Lower leg skin (tissue), 3 donors: ENCODE measurements around the gene APBB2.

ENCODE experiments used
- CTCF ChIP-seq, 3 donors: fragments of 450-650 bp; IDR thresholded peaks; one replicate each; pipeline ENCODE4 v1.5.1; 2016; ENCODE audit warnings: antibody characterized with exemption in 3 of 3, mild to moderate bottlenecking in 3 of 3, moderate library complexity in 2 of 3
- POLR2A ChIP-seq, 2 donors: fragments of 450-650 bp; IDR thresholded peaks; one replicate each; pipeline ENCODE4 v1.6.1; 2016 to 2017; ENCODE audit warnings: antibody characterized with exemption in 2 of 2, mild to moderate bottlenecking in 1 of 2, moderate library complexity in 1 of 2

- TF ChIP-seq POLR2A (IDR thresholded peaks at IDR 0.05), result no peak
- TF ChIP-seq CTCF (IDR thresholded peaks at IDR 0.05), result no peak
Measured at GRCh38 chr4:41015016-41015675, 199.2 kb downstream of the APBB2 start.
